Measurements from ENCODE around the gene SPOCK1.
"Not testable (repeated sequence)": the region's sequence is repeated elsewhere in the genome, so short reads cannot be mapped to it uniquely, and the experiment has no call there.

The SPOCK1 gene

GRCh38 chr5:137395011-137395755 is 103.9 kb downstream of the SPOCK1 start:
- DNase-seq (ENCODE audit: low read depth in 2 of 2), result no peak

GRCh38 chr5:137394380-137394779 is 104.7 kb downstream of the SPOCK1 start:
- DNase-seq (ENCODE audit: low read depth in 2 of 2), result no peak

GRCh38 chr5:137393196-137393993 is 105.7 kb downstream of the SPOCK1 start:
- DNase-seq (ENCODE audit: low read depth in 2 of 2), result no peak

- DNase-seq (ENCODE audit: low read depth in 2 of 2), result no peak
Observed at GRCh38 chr5:137392261-137392660, 106.9 kb downstream of the SPOCK1 start.

- DNase-seq (ENCODE audit: low read depth in 2 of 2), result not testable (repeated sequence)
Observed at GRCh38 chr5:137391044-137391443, 108.1 kb downstream of the SPOCK1 start.

- no peak for DNase-seq (ENCODE audit: low read depth in 2 of 2)
Observed at GRCh38 chr5:137389042-137389441, 110.1 kb downstream of the SPOCK1 start.

GRCh38 chr5:137385064-137385463 is 114.1 kb downstream of the SPOCK1 start:
- no peak for DNase-seq (ENCODE audit: low read depth in 2 of 2)

GRCh38 chr5:137383909-137384308 is 115.2 kb downstream of the SPOCK1 start:
- no peak for DNase-seq (ENCODE audit: low read depth in 2 of 2)

- no peak for DNase-seq (ENCODE audit: low read depth in 2 of 2)
Observed at GRCh38 chr5:137381555-137381954, 117.6 kb downstream of the SPOCK1 start.

GRCh38 chr5:137379555-137380286 is 119.4 kb downstream of the SPOCK1 start:
- no peak for DNase-seq (ENCODE audit: low read depth in 2 of 2)

- no peak for DNase-seq (ENCODE audit: low read depth in 2 of 2)
Observed at GRCh38 chr5:137375741-137376526, 123.2 kb downstream of the SPOCK1 start.

- no peak for DNase-seq (ENCODE audit: low read depth in 2 of 2)
Observed at GRCh38 chr5:137374110-137374714, 124.9 kb downstream of the SPOCK1 start.

GRCh38 chr5:137372773-137373160 is 126.4 kb downstream of the SPOCK1 start:
- DNase-seq (ENCODE audit: low read depth in 2 of 2), result no peak

GRCh38 chr5:137372016-137372772 is 126.9 kb downstream of the SPOCK1 start:
- DNase-seq (ENCODE audit: low read depth in 2 of 2), result no peak

GRCh38 chr5:137370096-137371071 is 128.7 kb downstream of the SPOCK1 start:
- DNase-seq (ENCODE audit: low read depth in 2 of 2), result no peak

GRCh38 chr5:137368651-137369050 is 130.5 kb downstream of the SPOCK1 start:
- DNase-seq (ENCODE audit: low read depth in 2 of 2), result no peak

GRCh38 chr5:137367951-137368350 is 131.2 kb downstream of the SPOCK1 start:
- DNase-seq (ENCODE audit: low read depth in 2 of 2), result no peak

- DNase-seq (ENCODE audit: low read depth in 2 of 2), result no peak
Observed at GRCh38 chr5:137366526-137366925, 132.6 kb downstream of the SPOCK1 start.
